GM23248 (cell line): ENCODE results near the gene THRA. TPM values are rescaled to one million over a fixed set of nuclear protein-coding genes. Genes with fewer than 3 reads are reported as not detected.

Source experiments
- DNase-seq: peaks from one replicate; pipeline ENCODE4 v3.0.0-alpha.2; 2015
- H2AFZ ChIP-seq: fragments of 200-600 bp; sonication (generic); 2 replicates; pipeline ENCODE4 v1.6.1; 2016; ENCODE audit warnings: antibody characterized with exemption
- H3F3A ChIP-seq: fragments of 200-600 bp; sonication (generic); 2 replicates; pipeline ENCODE4 v1.6.1; 2016; ENCODE audit warnings: mild to moderate bottlenecking, antibody characterized with exemption, mixed run types; ENCODE audit not compliant: insufficient read depth
- H3K27ac ChIP-seq: fragments of 200-600 bp; sonication (generic); 2 replicates; pipeline ENCODE4 v1.5.1; 2016; ENCODE audit warnings: mild to moderate bottlenecking
- H3K27me3 ChIP-seq: fragments of 200-600 bp; sonication (generic); replicated peaks from 2 replicates; pipeline ENCODE4 v1.6.1; 2016; ENCODE audit warnings: mild to moderate bottlenecking; ENCODE audit not compliant: insufficient read depth
- H3K36me3 ChIP-seq: fragments of 200-600 bp; sonication (generic); 2 replicates; pipeline ENCODE4 v1.6.1; 2016; ENCODE audit warnings: low read depth, mild to moderate bottlenecking
- H3K4me1 ChIP-seq: fragments of 200-600 bp; sonication (generic); 2 replicates; pipeline ENCODE4 v1.6.1; 2016; ENCODE audit warnings: mild to moderate bottlenecking; ENCODE audit not compliant: insufficient read depth
- H3K4me2 ChIP-seq: fragments of 200-600 bp; sonication (generic); one replicate; pipeline ENCODE4 v1.6.1; 2016; ENCODE audit warnings: mild to moderate bottlenecking; ENCODE audit not compliant: unreplicated experiment
- H3K4me3 ChIP-seq: fragments of 200-600 bp; sonication (generic); 2 replicates; pipeline ENCODE4 v1.5.1; 2016; ENCODE audit warnings: mild to moderate bottlenecking
- H3K79me2 ChIP-seq: fragments of 200-600 bp; sonication (generic); 2 replicates; pipeline ENCODE4 v1.6.1; 2016; ENCODE audit warnings: mild to moderate bottlenecking; ENCODE audit not compliant: insufficient read depth
- H3K9ac ChIP-seq: fragments of 200-600 bp; sonication (generic); 2 replicates; pipeline ENCODE4 v1.6.1; 2016; ENCODE audit warnings: mild to moderate bottlenecking
- H3K9me2 ChIP-seq: fragments of 200-600 bp; sonication (generic); 2 replicates; pipeline ENCODE4 v1.6.1; 2016; ENCODE audit warnings: mixed run types, mild to moderate bottlenecking, moderate library complexity; ENCODE audit not compliant: insufficient read depth
- H3K9me3 ChIP-seq: fragments of 200-600 bp; sonication (generic); one replicate; pipeline ENCODE4 v1.6.1; 2017; ENCODE audit warnings: low read depth
- H4K20me1 ChIP-seq: fragments of 200-600 bp; sonication (generic); 2 replicates; pipeline ENCODE4 v1.6.0; 2016; ENCODE audit not compliant: insufficient read depth
- EZH2 ChIP-seq: fragments of 200-600 bp; sonication (generic); IDR thresholded peaks from 2 replicates; pipeline ENCODE4 v1.6.1; 2018; ENCODE audit warnings: antibody characterized with exemption, mild to moderate bottlenecking; ENCODE audit not compliant: insufficient read depth, poor library complexity, severe bottlenecking
- EZH2phosphoT487 ChIP-seq: fragments of 200-600 bp; sonication (generic); IDR thresholded peaks from 2 replicates; pipeline ENCODE4 v1.6.1; 2018; ENCODE audit warnings: antibody characterized with exemption, moderate library complexity, mild to moderate bottlenecking, low read depth; ENCODE audit not compliant: insufficient read depth
- WGBS, 2 experiments: methylation state at CpG; one replicate each; pipeline ENCODE4 v1.1.6; 2015 to 2017; ENCODE audit warnings: low lambda C conversion rate in 2 of 2, low coverage in 1 of 2; ENCODE audit errors: missing lambda C conversion rate in 2 of 2; 5-methylcytosine and 5-hydroxymethylcytosine counted together
- in situ Hi-C: fragments of 300-500 bp; cut with MboI; formaldehyde crosslinking; loops from 2 replicates; pipeline ENCODE4 v1.15.0; 2020
- polyA plus RNA-seq: library from polyadenylated mRNA; unstranded; fragments of >200 nt; fragmentation: Nextera tagmentation; extraction: Ambion mirVana; gene quantifications from 2 replicates; pipeline ENCODE4 v1.2.1, GENCODE V29; 2016
- total RNA-seq: library from RNA; depleted of rRNA; stranded (reverse); fragments of >200 nt; shearing (Covaris generic); gene quantifications from 2 replicates; pipeline ENCODE4 v1.2.3, GENCODE V29; 2014

THRA gene
- total and polyA plus RNA-seq, 2 experiments from 2014 or later, result 15.8 to 33.3 TPM

GRCh38 chr17:40112191-40112711 is 49.5 kb downstream of the THRA start:
- no peaks in the 10 kb centered on the region for H3K9me2 ChIP-seq
- no peak for DNase-seq
- no peaks in the 10 kb centered on the region for H4K20me1 ChIP-seq
- no peaks in the 10 kb centered on the region for H3K27me3 ChIP-seq
- no peaks in the 10 kb centered on the region for H3K9me3 ChIP-seq
- H3F3A ChIP-seq, result peaks cover 73% of the 10 kb centered on the region
- H3K4me1 ChIP-seq, result peaks cover 67% of the 10 kb centered on the region
- peak overlapping the region; percentile 77 for H2AFZ ChIP-seq
- H3K9ac ChIP-seq, result peak overlapping the region; percentile 85
- H3K36me3 ChIP-seq, result no peaks in the 10 kb centered on the region
- H3K4me3 ChIP-seq, result peak overlapping the region; percentile 64
- TF ChIP-seq EZH2phosphoT487, result no peak
- TF ChIP-seq EZH2, result no peak
- in situ Hi-C loops, result no loop called here
- H3K4me2 ChIP-seq, result peak overlapping the region; percentile 90
- peak overlapping the region; percentile 93 for H3K27ac ChIP-seq
- WGBS, 2 experiments, result 0 to 3% methylated on average over 2 of the region's 2 CpGs
- H3K79me2 ChIP-seq, result no peaks in the 10 kb centered on the region

- Histone ChIP-seq H3K27ac (peak overlapping the region; percentile 93), H3K36me3 (no peaks in the 10 kb centered on the region), H3F3A (peaks cover 73% of the 10 kb centered on the region), H3K4me2 (peak overlapping the region; percentile 90), H3K4me3 (peak overlapping the region; percentile 64), H3K4me1 (peaks cover 63% of the 10 kb centered on the region), H4K20me1 (no peaks in the 10 kb centered on the region), H3K9me3 (no peaks in the 10 kb centered on the region), H3K9me2 (no peaks in the 10 kb centered on the region), H3K9ac (peak overlapping the region; percentile 85), H3K27me3 (no peaks in the 10 kb centered on the region), H3K79me2 (no peaks in the 10 kb centered on the region), H2AFZ (peak overlapping the region; percentile 77)
- WGBS, 2 experiments, result 5 to 8% methylated on average over 4 of the region's 4 CpGs
- DNase-seq, result no peak
- in situ Hi-C loops, result no loop called here
- TF ChIP-seq EZH2, result no peak
- TF ChIP-seq EZH2phosphoT487, result no peak
These were observed 49.9 kb downstream of the THRA start for GRCh38 chr17:40112718-40113109.

- Histone ChIP-seq H3K27me3 (no peaks in the 10 kb centered on the region), H3K27ac (peak overlapping the region; percentile 93), H3K9me2 (no peaks in the 10 kb centered on the region), H3K4me3 (peak overlapping the region; percentile 64), H3K9me3 (no peaks in the 10 kb centered on the region), H4K20me1 (no peaks in the 10 kb centered on the region), H3K9ac (peak overlapping the region; percentile 85), H3K4me1 (peaks cover 59% of the 10 kb centered on the region), H3F3A (peaks cover 73% of the 10 kb centered on the region), H2AFZ (peak overlapping the region; percentile 77), H3K79me2 (no peaks in the 10 kb centered on the region), H3K4me2 (peak overlapping the region; percentile 90), H3K36me3 (no peaks in the 10 kb centered on the region)
- TF ChIP-seq EZH2phosphoT487 (no peak), EZH2 (no peak)
- DNase-seq, result peak; percentile 97
- in situ Hi-C loops, result no loop called here
- 2% methylated on average over 17 of the region's 17 CpGs for WGBS, 2 experiments
These were observed 50.5 kb downstream of the THRA start for GRCh38 chr17:40113110-40113906.

GRCh38 chr17:40113907-40114245 is 51.1 kb downstream of the THRA start:
- Histone ChIP-seq H3K36me3 (no peaks in the 10 kb centered on the region), H3K79me2 (no peaks in the 10 kb centered on the region), H2AFZ (peak overlapping the region; percentile 60), H3F3A (peaks cover 67% of the 10 kb centered on the region), H3K4me1 (peaks cover 53% of the 10 kb centered on the region), H3K9ac (peak overlapping the region; percentile 85), H3K9me2 (no peaks in the 10 kb centered on the region), H4K20me1 (no peaks in the 10 kb centered on the region), H3K4me3 (peak overlapping the region; percentile 64), H3K27me3 (no peaks in the 10 kb centered on the region), H3K9me3 (no peaks in the 10 kb centered on the region), H3K27ac (peak overlapping the region; percentile 93), H3K4me2 (peak overlapping the region; percentile 90)
- peak; percentile 72 for DNase-seq
- WGBS, 2 experiments, result 25 to 28% methylated on average over 5 of the region's 5 CpGs
- in situ Hi-C loops, result no loop called here
- TF ChIP-seq EZH2 (no peak), EZH2phosphoT487 (no peak)

- DNase-seq, result no peak
- H3F3A ChIP-seq, result peaks cover 55% of the 10 kb centered on the region
- H3K4me3 ChIP-seq, result no peak overlapping the region
- no peaks in the 10 kb centered on the region for H3K9me3 ChIP-seq
- H3K9ac ChIP-seq, result no peak overlapping the region
- H3K79me2 ChIP-seq, result peaks cover 6% of the 10 kb centered on the region
- peak overlapping the region; percentile 93 for H3K27ac ChIP-seq
- no peaks in the 10 kb centered on the region for H3K9me2 ChIP-seq
- no peaks in the 10 kb centered on the region for H3K36me3 ChIP-seq
- H3K4me1 ChIP-seq, result peaks cover 43% of the 10 kb centered on the region
- no peaks in the 10 kb centered on the region for H4K20me1 ChIP-seq
- H3K27me3 ChIP-seq, result no peaks in the 10 kb centered on the region
- 28 to 43% methylated on average over 2 of the region's 2 CpGs for WGBS, 2 experiments
- TF ChIP-seq EZH2 (no peak), EZH2phosphoT487 (no peak)
- in situ Hi-C loops, result no loop called here
- no peak overlapping the region for H2AFZ ChIP-seq
- H3K4me2 ChIP-seq, result no peak overlapping the region
These were observed 52.3 kb downstream of the THRA start for GRCh38 chr17:40115101-40115436.
